GM19324 (cell line): ENCODE measurements around the gene MYO1D.

Experiments
- ATAC-seq: cut with Tn5 transposase; IDR thresholded peaks from one replicate; pipeline ENCODE4 v1.9.1; 2021; ENCODE audit warnings: mild to moderate bottlenecking, moderate library complexity; ENCODE audit not compliant: unreplicated experiment, low FRiP score

Gene MYO1D

DNA sequence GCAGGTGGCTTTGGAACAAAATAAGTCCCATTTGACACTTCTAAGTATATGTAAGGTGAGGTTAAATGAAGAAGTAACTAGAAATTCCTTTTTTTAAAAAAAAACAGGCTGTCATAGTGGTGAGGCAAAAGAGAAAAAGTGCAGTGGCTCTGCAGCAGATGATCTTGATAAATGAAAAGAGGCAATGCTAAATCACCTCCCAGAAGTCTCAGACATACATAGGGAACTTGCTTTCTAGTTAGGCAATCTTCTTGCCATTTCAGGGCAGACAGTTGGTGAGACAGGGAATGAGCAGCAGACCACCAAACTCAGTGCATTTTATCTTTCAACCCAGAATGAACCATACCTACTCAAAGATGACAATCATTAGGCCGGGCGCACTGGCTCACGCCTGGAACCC is 90.8 kb downstream of the MYO1D start:
- no peak for ATAC-seq

DNA sequence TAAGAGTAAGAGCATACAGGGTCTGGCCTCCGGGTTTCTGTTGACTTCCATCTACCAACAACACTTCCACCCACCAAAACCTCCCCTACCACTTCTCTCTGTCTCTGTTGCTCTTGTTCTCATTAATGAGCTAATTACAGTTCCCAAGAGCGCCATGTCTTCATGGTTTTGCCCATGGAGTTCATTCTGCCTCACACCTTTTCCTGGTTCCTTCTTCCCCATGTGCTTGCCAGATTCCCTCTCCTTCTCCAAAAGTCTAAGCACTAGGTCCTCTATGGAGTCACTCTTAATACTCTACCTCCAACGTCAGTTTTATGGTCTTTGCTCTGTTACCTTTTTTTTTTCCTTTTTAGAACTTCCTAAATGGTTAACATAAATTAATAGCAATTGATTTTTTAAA is 92.8 kb downstream of the MYO1D start:
- ATAC-seq, result no peak

DNA sequence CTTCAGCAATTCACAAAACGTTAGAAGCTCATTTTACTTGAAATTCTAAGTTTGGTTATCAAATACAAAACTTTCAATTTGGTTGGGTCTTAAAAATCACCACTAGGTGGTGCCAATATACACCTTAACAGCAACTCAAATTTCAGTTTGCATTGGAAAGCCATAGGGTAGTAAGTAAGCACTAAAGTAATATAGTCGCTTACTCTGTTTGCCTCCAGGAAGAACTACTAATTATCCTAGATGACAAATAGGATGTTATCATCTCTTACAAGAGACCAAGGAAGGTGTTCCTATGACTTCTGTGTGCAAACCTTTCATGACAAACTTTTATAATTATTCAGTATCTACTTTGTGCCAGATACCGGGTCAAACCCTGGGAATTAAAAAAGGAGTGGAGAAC is 93.3 kb downstream of the MYO1D start:
- ATAC-seq, result no peak

DNA sequence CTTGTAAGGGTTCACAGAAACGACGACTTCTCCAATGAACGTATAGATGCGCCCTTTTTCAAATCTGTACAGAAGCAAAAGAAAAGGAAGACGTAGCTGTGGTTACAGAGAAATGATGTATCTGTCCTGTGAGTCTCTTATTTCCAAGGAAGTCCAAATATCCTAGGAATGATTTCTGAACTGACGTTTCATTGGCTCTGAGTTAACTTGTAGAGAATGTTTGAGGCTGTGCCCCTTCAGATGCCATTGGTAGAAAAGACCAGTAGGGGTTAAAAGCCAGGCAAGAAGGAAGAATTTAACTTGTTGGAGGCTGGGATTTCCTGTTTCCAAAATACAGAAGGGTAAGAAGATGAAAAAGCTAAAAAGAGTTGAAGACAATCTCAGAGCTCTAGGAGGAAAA is 96.2 kb downstream of the MYO1D start:
- no peak for ATAC-seq

DNA sequence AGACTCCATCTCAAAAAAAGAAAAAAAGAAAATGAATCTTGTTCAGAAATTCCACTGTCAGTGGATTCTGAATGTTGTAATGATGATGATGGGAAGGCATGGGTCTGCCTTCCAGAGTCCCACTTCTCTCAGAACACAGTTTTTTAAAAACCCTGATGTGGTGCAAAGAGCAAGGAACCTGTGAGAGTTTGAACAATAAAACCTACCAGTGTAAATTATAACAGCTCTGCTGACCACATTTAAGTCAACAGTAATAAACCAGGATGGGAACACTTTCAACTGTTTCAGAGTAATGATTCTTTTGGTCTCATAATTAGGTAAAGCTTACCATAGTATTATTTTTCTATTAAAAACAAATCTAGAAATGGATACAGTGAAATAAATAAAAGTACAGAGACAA is 99.0 kb downstream of the MYO1D start:
- ATAC-seq, result no peak

DNA sequence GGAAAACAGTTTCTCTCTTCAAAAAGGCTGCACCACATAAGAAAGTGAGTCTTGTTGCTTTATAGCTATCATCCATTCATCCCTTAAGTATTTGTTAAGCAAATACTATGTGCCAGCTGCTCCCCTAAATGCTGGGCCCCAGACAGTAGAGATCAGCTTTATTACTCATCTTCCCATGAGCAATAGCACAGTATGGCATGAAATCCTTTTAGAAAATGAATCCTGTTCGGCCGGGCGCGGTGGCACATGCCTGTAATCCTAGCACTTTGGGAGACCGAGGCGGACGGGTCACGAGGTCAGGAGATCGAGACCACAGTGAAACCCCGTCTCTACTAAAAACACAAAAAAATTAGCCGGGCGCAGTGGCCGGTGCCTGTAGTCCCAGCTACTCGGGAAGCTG is 99.5 kb downstream of the MYO1D start:
- no peak for ATAC-seq

- no peak for ATAC-seq
These were observed 102.2 kb downstream of the MYO1D start for GRCh38 chr17:32774695-32775084.

DNA sequence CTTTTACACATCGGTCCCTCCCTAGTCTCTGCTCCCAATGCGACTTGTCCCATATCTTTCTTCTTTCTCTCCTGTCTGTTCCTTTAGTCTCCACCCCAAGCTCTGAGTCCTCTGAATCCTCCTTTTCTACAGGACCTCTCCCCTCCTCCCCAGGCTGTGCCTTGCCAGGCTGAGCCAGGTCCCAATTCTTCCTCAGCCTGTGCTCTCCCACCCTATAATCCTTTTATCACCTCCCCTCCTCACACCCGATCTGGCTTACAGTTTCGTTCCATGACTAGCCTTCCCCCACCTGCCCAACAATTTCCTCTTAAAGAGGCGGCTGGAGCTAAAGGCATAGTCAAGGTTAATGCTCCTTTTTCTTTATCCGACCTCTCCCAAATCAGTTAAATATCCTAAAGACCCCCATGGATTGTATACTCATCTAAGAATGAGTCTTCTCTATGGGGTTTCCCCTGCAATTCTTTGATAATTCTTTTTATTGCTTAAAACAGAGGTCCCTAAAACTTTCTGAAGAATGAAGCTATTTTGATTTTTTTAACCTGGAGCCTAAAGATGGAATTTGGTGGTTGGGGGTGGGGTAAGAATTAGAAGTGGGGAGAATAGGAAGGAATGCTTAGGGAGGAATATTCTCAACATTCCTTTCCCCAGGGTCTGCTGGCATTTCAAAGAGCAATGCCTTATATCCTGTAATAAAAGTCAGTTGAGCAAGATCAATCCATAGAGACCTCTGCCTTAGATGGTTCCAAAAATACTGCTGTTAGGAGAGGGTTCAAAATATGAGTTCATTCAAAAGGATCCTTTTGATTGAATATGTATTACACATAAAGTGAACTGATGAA is 102.8 kb downstream of the MYO1D start:
- no peak for ATAC-seq

- ATAC-seq, result no peak
These were observed 104.4 kb downstream of the MYO1D start for GRCh38 chr17:32772453-32773025.

- ATAC-seq, result no peak
These were observed 105.5 kb downstream of the MYO1D start for GRCh38 chr17:32771396-32771795.

DNA sequence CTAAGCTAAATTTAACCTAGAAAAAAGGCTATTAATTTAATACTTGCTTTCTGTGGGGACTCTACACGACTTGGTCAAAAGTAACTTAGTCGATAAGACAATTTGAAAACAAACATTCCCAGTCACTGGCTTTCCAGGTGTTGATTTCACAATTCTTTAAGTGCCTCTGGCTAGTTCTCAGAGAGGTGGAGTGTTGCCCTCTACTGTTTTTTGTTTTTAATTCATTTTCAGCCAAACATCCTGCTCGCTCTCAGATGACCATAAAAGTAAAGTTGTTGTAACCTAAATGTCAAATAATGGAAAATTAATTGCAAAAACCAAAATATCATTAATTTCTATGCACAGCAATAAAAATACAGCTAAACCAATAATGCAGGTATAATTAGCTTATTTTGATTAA is 107.1 kb downstream of the MYO1D start:
- no peak for ATAC-seq

- ATAC-seq, result no peak
These were observed 113.0 kb downstream of the MYO1D start for GRCh38 chr17:32763855-32764439.

- no peak for ATAC-seq
These were observed 117.4 kb downstream of the MYO1D start for GRCh38 chr17:32759476-32759875.

DNA sequence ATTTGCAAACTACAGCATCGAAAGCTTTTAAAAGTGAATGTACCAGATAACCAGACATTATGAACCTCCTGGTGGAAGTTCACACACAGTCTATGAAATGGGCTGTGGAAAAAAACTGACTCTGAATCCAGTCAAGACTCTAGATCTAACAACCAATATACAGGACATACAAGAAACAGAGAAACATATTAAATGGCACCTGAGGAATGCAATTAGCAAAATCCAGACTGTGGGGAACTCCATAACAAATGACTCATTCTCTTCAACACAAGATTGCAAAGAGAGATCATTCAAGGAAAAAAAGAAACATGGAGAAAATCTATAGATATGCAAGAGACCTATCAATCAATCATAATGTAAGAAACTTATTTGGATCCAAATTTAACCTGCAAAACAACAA is 119.0 kb downstream of the MYO1D start:
- ATAC-seq, result no peak

DNA sequence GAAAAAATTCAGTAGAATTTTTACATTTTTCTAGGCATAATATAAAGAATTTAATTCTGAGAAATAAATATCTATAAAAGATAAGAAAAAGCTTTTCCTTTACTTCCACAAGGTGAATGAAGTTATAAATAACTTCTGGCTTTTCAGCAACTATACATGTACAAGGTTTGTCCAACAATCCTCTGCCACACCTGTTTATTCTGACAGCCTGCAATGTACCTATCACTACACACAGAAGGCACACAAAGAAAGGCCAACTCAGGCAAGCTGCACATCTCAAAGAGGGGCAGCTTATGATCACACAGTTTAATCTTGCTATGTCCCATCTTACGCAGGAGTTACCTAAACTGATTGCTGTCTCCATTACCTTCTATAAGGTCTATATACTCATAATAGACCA is 120.2 kb downstream of the MYO1D start:
- ATAC-seq, result no peak

- ATAC-seq, result no peak
These were observed 121.7 kb downstream of the MYO1D start for GRCh38 chr17:32755045-32755805.

DNA sequence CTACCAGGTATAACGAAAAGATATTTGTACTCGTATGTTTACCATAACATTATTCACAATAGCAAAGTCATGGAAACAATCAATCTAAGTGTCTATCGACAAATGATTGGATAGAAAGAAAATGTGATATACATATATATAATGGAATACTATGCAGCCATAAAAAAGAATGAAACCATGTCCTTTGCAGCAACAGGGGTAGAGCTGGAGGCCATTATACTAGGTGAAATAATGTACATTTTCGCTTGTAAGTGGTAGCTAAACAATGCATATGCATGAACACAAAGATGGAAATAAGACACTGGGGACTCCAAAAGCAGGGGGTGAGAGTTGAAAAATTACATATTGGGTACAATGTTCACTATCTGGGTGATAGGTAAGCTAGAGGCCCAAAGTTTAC is 124.0 kb downstream of the MYO1D start:
- ATAC-seq, result no peak

DNA sequence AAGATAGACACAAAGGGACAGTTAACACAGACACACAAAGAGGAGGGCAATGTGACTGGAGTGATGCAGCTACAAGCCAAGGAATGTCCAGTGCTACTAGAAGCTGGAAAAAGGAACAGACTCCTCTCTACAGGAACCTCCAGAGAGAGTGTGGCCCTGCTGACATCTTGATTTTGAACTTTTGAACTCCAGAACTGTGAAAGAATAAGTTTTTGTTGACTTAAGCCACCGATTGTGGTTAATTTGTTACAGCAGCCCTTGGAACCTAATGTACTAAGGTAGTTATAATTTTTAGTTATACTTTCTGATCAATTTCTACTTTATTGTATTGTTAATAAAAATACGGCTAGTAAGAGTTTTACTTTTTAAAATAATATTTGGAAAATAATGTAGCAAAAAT is 129.1 kb downstream of the MYO1D start:
- no peak for ATAC-seq

DNA sequence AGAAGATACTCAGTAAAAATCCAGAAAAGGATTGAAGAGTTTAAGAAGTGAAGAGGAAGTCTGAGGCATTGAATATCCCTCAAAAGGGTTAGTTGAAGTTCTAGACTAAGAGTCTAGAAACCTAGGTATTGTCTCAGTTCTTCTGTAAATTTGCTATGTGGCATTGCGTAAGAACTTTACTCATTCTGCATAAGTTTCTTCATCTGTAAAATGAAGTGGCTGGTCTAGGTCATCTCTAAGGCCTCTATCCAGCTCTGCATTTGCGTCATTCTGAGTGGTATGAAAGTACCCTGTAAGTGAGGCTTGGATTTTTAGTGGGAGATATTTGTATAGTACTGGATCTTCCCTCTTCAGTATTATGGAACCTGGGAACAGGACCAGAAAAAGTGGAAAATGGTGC is 130.2 kb downstream of the MYO1D start:
- ATAC-seq, result no peak

DNA sequence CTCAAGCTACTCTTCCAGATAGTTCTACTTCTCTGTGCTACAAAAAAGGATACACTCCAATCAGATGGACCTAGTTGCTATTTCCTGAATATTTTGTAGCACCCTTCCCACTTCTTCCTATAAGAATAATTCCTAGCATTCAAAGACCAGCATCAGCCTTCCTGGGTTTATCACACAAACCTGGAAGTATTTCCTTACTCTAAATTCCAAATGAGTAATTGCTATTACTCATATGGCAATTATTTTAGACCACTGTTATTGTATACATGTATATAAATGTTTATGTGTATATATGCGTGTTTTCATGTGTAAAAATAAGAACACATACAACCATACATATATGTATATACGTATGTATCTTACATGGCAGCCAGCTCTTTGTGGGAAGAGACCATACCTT is 130.6 kb downstream of the MYO1D start:
- no peak for ATAC-seq
